SK-N-SH treated with all-trans-retinoic acid at 6 μM for 48 hours (cell line): ENCODE data around the gene APOL6.

Experiments used
- CSDC2 ChIP-seq: fragments of 250-450 bp; sonication (Bioruptor Pico); IDR thresholded peaks from 2 replicates; pipeline ENCODE4 v1.5.0; 2020; ENCODE audit warnings: mild to moderate bottlenecking, moderate library complexity
- ESRRG ChIP-seq: fragments of 250-450 bp; sonication (Bioruptor Pico); IDR thresholded peaks from 2 replicates; pipeline ENCODE4 v1.6.1; 2021; ENCODE audit warnings: mild to moderate bottlenecking
- GLIS3 ChIP-seq: fragments of 250-450 bp; sonication (Bioruptor Pico); IDR thresholded peaks from 2 replicates; pipeline ENCODE4 v1.5.0; 2020; ENCODE audit warnings: mild to moderate bottlenecking, moderate library complexity
- PPARA ChIP-seq: fragments of 250-450 bp; sonication (Bioruptor Pico); IDR thresholded peaks from 2 replicates; pipeline ENCODE4 v1.5.0; 2020; ENCODE audit warnings: mild to moderate bottlenecking, borderline replicate concordance
- TOX ChIP-seq: fragments of 250-450 bp; sonication (Bioruptor Pico); IDR thresholded peaks from 2 replicates; pipeline ENCODE4 v1.8.0; 2021; ENCODE audit warnings: mild to moderate bottlenecking, moderate library complexity, borderline replicate concordance
- ZFP3 ChIP-seq: fragments of 250-450 bp; sonication (Bioruptor Pico); IDR thresholded peaks from 2 replicates; pipeline ENCODE4 v1.5.0; 2020; ENCODE audit warnings: mild to moderate bottlenecking, moderate library complexity
- TF ChIP-seq, protein P1 (sequence below): fragments of 250-450 bp; sonication (Bioruptor Pico); IDR thresholded peaks from 2 replicates; pipeline ENCODE4 v1.5.1; 2020; ENCODE audit warnings: low read depth, mild to moderate bottlenecking, moderate library complexity
- TF ChIP-seq, protein P2 (sequence below): fragments of 250-450 bp; sonication (Bioruptor Pico); IDR thresholded peaks from 2 replicates; pipeline ENCODE4 v1.8.0; 2020; ENCODE audit warnings: mild to moderate bottlenecking, moderate library complexity, borderline replicate concordance

GRCh38 chr22:35643991-35644390 lies 4.3 kb upstream of the APOL6 start:
- TF ChIP-seq, protein P1, sequence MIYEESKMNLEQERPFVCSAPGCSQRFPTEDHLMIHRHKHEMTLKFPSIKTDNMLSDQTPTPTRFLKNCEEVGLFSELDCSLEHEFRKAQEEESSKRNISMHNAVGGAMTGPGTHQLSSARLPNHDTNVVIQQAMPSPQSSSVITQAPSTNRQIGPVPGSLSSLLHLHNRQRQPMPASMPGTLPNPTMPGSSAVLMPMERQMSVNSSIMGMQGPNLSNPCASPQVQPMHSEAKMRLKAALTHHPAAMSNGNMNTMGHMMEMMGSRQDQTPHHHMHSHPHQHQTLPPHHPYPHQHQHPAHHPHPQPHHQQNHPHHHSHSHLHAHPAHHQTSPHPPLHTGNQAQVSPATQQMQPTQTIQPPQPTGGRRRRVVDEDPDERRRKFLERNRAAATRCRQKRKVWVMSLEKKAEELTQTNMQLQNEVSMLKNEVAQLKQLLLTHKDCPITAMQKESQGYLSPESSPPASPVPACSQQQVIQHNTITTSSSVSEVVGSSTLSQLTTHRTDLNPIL (CRISPR knock-in tag) = no peak
- TF ChIP-seq CSDC2 (CRISPR knock-in tag) = no peak
- no peak for TF ChIP-seq ESRRG (CRISPR knock-in tag)
- TF ChIP-seq TOX (CRISPR knock-in tag) = no peak
- TF ChIP-seq PPARA (CRISPR knock-in tag) = no peak
- TF ChIP-seq, protein P2, sequence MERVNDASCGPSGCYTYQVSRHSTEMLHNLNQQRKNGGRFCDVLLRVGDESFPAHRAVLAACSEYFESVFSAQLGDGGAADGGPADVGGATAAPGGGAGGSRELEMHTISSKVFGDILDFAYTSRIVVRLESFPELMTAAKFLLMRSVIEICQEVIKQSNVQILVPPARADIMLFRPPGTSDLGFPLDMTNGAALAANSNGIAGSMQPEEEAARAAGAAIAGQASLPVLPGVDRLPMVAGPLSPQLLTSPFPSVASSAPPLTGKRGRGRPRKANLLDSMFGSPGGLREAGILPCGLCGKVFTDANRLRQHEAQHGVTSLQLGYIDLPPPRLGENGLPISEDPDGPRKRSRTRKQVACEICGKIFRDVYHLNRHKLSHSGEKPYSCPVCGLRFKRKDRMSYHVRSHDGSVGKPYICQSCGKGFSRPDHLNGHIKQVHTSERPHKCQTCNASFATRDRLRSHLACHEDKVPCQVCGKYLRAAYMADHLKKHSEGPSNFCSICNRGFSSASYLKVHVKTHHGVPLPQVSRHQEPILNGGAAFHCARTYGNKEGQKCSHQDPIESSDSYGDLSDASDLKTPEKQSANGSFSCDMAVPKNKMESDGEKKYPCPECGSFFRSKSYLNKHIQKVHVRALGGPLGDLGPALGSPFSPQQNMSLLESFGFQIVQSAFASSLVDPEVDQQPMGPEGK = no peak
- TF ChIP-seq ZFP3 (CRISPR knock-in tag) = no peak
- no peak for TF ChIP-seq GLIS3 (CRISPR knock-in tag)
